ENCODE results near the gene HES7.

The HES7 gene

DNA sequence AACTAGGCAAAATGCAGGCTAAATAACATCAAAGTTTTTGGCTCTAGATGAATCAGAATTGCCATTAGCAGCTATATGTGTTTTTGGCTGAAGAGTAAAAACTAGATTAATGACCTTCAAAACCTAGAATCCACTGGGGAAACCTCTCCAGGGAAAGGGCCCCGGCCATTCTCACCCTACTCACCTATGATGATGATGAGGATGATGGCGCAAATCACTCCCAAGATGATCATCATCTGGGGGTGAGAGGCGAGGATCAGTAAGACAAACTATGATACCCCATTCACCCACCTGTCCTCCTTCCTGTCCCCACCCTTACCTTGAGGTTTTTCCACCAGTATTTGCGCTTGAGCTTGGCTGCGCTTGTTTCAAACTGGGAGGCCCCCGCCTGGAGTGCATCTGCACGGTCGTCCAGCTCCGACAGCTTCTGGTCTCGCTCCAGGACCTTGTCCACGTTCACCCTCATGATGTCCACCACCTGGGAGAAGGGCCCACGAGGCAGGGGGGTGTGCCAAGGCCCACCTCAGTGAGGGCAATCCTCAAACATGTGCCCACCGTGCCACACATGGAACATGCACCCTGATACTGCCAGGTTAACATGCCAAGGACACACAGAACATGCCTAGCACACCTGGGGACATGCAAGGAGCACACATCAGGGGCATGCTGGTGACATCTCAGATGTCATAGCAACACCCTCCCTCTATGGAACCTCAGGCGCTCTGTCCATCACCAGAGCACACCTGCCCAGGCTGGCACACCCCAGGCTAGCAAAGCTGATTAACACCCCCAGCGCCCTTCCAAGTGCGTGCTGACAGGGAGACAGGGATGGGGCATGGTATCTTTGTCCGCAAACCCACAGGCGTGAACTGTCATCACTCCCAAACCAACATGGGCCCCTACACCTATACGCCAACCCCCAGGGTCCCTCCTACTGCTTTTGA, 37.7 kb upstream of the HES7 start:
- Histone ChIP-seq H3K27ac (ENCODE audit: low read depth, low read length, severe bottlenecking) (no peak overlapping the region), H3K36me3 (ENCODE audit: control insufficient read depth, insufficient read depth, low read length) (peaks cover 29% of the 10 kb centered on the region), H3K4me1 (ENCODE audit: control insufficient read depth, insufficient read depth, low read length, poor library complexity, severe bottlenecking) (peaks cover 34% of the 10 kb centered on the region), H3K4me3 (ENCODE audit: extremely low read depth, insufficient read depth, low read length, poor library complexity, severe bottlenecking) (peak overlapping the region; percentile 98), H3K9me3 (ENCODE audit: control insufficient read depth, low read length) (no peaks in the 10 kb centered on the region)
- 95 to 96% methylated on average over 12 to 16 of the region's 19 CpGs for WGBS, 2 experiments (ENCODE audit: insufficient coverage in 2 of 2)

GRCh38 chr17:8160741-8161221, 36.9 kb upstream of the HES7 start:
- Histone ChIP-seq H3K4me3 (ENCODE audit: extremely low read depth, insufficient read depth, low read length, poor library complexity, severe bottlenecking) (no peak overlapping the region), H3K4me1 (ENCODE audit: control insufficient read depth, insufficient read depth, low read length, poor library complexity, severe bottlenecking) (peaks cover 34% of the 10 kb centered on the region), H3K9me3 (ENCODE audit: control insufficient read depth, low read length) (no peaks in the 10 kb centered on the region), H3K36me3 (ENCODE audit: control insufficient read depth, insufficient read depth, low read length) (peaks cover 29% of the 10 kb centered on the region), H3K27ac (ENCODE audit: low read depth, low read length, severe bottlenecking) (no peak overlapping the region)
- WGBS, 2 experiments (ENCODE audit: insufficient coverage in 2 of 2) = 74 to 90% methylated on average over 3 to 4 of the region's 5 CpGs

DNA sequence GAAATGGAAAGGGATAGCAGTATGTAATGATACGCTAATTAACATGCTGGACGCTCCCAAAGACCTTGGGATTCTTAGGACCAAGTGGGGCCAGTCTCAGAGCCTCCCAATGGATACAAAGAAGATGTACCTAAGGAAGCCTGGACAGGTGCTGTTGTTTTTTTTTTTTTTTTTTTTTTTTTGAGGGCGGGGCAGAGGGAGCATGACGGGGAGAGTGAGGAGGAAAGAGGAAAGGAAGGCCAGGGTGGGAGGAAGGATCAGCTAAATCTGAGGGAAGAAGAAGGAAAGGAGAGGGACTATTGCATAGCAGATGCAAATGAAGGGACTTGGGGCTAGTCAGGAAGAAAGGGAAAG, 36.3 kb upstream of the HES7 start:
- no peaks in the 10 kb centered on the region for H3K9me3 ChIP-seq (ENCODE audit: control insufficient read depth, low read length)
- H3K27ac ChIP-seq (ENCODE audit: low read depth, low read length, severe bottlenecking) = no peak overlapping the region
- H3K4me3 ChIP-seq (ENCODE audit: extremely low read depth, insufficient read depth, low read length, poor library complexity, severe bottlenecking) = no peak overlapping the region
- 95% methylated on average over 3 to 4 of the region's 4 CpGs for WGBS, 2 experiments (ENCODE audit: insufficient coverage in 2 of 2)
- H3K36me3 ChIP-seq (ENCODE audit: control insufficient read depth, insufficient read depth, low read length) = peaks cover 29% of the 10 kb centered on the region
- peaks cover 35% of the 10 kb centered on the region for H3K4me1 ChIP-seq (ENCODE audit: control insufficient read depth, insufficient read depth, low read length, poor library complexity, severe bottlenecking)

GRCh38 chr17:8159459-8160223, 35.7 kb upstream of the HES7 start:
- Histone ChIP-seq H3K27ac (ENCODE audit: low read depth, low read length, severe bottlenecking) (no peak overlapping the region), H3K4me3 (ENCODE audit: extremely low read depth, insufficient read depth, low read length, poor library complexity, severe bottlenecking) (no peak overlapping the region), H3K9me3 (ENCODE audit: control insufficient read depth, low read length) (no peaks in the 10 kb centered on the region), H3K36me3 (ENCODE audit: control insufficient read depth, insufficient read depth, low read length) (peaks cover 29% of the 10 kb centered on the region), H3K4me1 (ENCODE audit: control insufficient read depth, insufficient read depth, low read length, poor library complexity, severe bottlenecking) (peaks cover 35% of the 10 kb centered on the region)
- WGBS, 2 experiments (ENCODE audit: insufficient coverage in 2 of 2) = 100% methylated on average over 1 of the region's 4 CpGs; no CpG with 5 or more reads in 1 of the 2 experiments

DNA sequence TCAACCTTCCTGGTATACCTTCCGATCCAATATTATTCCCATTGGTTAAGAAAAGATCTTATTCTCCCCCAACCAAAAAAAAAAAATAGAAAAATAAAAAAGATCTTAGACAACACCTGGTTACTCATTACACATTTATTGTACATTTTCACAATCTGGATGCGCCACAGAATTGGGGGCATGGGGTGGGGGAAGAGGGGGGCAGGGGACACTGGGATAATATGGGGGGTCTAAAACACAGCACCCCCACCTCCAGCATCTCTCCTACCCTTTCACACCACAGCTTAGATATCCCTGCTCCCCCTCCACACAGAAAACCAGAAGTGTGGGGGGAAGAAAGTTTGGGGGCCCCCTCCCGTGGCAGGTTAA, 35.1 kb upstream of the HES7 start:
- 80% methylated on average over 1 of the region's 3 CpGs; no CpG with 5 or more reads in 1 of the 2 experiments for WGBS, 2 experiments (ENCODE audit: insufficient coverage in 2 of 2)
- H3K4me3 ChIP-seq (ENCODE audit: extremely low read depth, insufficient read depth, low read length, poor library complexity, severe bottlenecking) = no peak overlapping the region
- H3K27ac ChIP-seq (ENCODE audit: low read depth, low read length, severe bottlenecking) = no peak overlapping the region
- H3K4me1 ChIP-seq (ENCODE audit: control insufficient read depth, insufficient read depth, low read length, poor library complexity, severe bottlenecking) = peaks cover 32% of the 10 kb centered on the region
- peaks cover 29% of the 10 kb centered on the region for H3K36me3 ChIP-seq (ENCODE audit: control insufficient read depth, insufficient read depth, low read length)
- no peaks in the 10 kb centered on the region for H3K9me3 ChIP-seq (ENCODE audit: control insufficient read depth, low read length)

- peaks cover 32% of the 10 kb centered on the region for H3K4me1 ChIP-seq (ENCODE audit: control insufficient read depth, insufficient read depth, low read length, poor library complexity, severe bottlenecking)
- WGBS, 2 experiments (ENCODE audit: insufficient coverage in 2 of 2) = 52 to 62% methylated on average over 13 to 17 of the region's 20 CpGs
- H3K4me3 ChIP-seq (ENCODE audit: extremely low read depth, insufficient read depth, low read length, poor library complexity, severe bottlenecking) = no peak overlapping the region
- H3K9me3 ChIP-seq (ENCODE audit: control insufficient read depth, low read length) = no peaks in the 10 kb centered on the region
- H3K36me3 ChIP-seq (ENCODE audit: control insufficient read depth, insufficient read depth, low read length) = peaks cover 29% of the 10 kb centered on the region
- peak overlapping the region; percentile 49 for H3K27ac ChIP-seq (ENCODE audit: low read depth, low read length, severe bottlenecking)
Measured at GRCh38 chr17:8158267-8159031, 34.5 kb upstream of the HES7 start.

- H3K4me3 ChIP-seq (ENCODE audit: extremely low read depth, insufficient read depth, low read length, poor library complexity, severe bottlenecking) = peak overlapping the region; percentile 62
- peak overlapping the region; percentile 97 for H3K27ac ChIP-seq (ENCODE audit: low read depth, low read length, severe bottlenecking)
- peaks cover 25% of the 10 kb centered on the region for H3K36me3 ChIP-seq (ENCODE audit: control insufficient read depth, insufficient read depth, low read length)
- WGBS, 2 experiments (ENCODE audit: insufficient coverage in 2 of 2) = 0 to 1% methylated on average over 46 to 51 of the region's 59 CpGs
- H3K9me3 ChIP-seq (ENCODE audit: control insufficient read depth, low read length) = no peaks in the 10 kb centered on the region
- peaks cover 36% of the 10 kb centered on the region for H3K4me1 ChIP-seq (ENCODE audit: control insufficient read depth, insufficient read depth, low read length, poor library complexity, severe bottlenecking)
Measured at GRCh38 chr17:8156246-8156992, 32.5 kb upstream of the HES7 start.

GRCh38 chr17:8155996-8156245, 32.0 kb upstream of the HES7 start:
- Histone ChIP-seq H3K4me1 (ENCODE audit: control insufficient read depth, insufficient read depth, low read length, poor library complexity, severe bottlenecking) (peaks cover 31% of the 10 kb centered on the region), H3K36me3 (ENCODE audit: control insufficient read depth, insufficient read depth, low read length) (peaks cover 20% of the 10 kb centered on the region), H3K27ac (ENCODE audit: low read depth, low read length, severe bottlenecking) (peak overlapping the region; percentile 97), H3K9me3 (ENCODE audit: control insufficient read depth, low read length) (no peaks in the 10 kb centered on the region), H3K4me3 (ENCODE audit: extremely low read depth, insufficient read depth, low read length, poor library complexity, severe bottlenecking) (peak overlapping the region; percentile 62)
- WGBS, 2 experiments (ENCODE audit: insufficient coverage in 2 of 2) = 3 to 6% methylated on average over 8 to 11 of the region's 11 CpGs

DNA sequence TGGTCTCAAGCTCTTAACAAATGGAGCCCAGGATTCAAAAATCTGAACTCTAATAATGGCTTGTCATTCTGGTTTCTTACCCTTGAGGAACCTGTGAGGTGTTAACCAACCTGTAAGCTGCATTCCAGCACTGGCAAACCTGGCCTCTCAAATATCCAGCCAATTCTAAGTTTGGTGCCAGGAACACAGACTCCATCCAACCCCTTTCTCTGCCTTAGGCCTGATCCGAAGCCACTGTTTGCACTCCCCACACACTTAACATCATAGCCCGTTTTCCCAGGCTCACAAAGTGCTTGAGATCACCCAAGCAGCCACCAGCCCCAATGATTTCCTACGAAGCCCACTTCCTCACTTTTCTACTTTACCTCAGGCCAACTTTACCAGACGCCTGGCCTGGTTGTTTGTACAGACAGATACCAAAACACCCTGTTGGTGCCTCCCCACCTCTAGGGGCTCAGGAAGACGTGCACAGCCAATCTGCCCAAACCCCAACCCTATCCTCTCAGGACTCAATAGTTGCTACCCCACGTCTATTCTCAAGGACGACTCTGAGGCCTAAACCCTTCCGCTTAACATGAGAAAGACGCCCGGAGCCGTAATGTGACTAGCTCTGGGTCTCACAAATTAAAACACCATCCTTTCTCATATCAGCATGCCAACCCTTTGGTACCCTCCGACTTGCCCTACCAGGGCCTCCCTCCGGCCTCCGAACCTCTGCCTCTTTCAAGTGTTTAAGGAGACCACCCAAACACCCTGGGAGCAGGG, 31.5 kb upstream of the HES7 start:
- Histone ChIP-seq H3K9me3 (ENCODE audit: control insufficient read depth, low read length) (no peaks in the 10 kb centered on the region), H3K4me3 (ENCODE audit: extremely low read depth, insufficient read depth, low read length, poor library complexity, severe bottlenecking) (peak overlapping the region; percentile 62), H3K27ac (ENCODE audit: low read depth, low read length, severe bottlenecking) (peak overlapping the region; percentile 97), H3K36me3 (ENCODE audit: control insufficient read depth, insufficient read depth, low read length) (peaks cover 18% of the 10 kb centered on the region), H3K4me1 (ENCODE audit: control insufficient read depth, insufficient read depth, low read length, poor library complexity, severe bottlenecking) (peaks cover 29% of the 10 kb centered on the region)
- 52 to 56% methylated on average over 14 of the region's 14 CpGs for WGBS, 2 experiments (ENCODE audit: insufficient coverage in 2 of 2)

Data from mesodermal cell (in vitro differentiated cells).